Common myeloid progenitor, CD34-positive (primary cell): Measurements from ENCODE around the gene HUS1.

Source experiments
- CTCF ChIA-PET: fragments of 350-600 bp; sonication (Branson Sonifier 250); formaldehyde crosslinking; loops from one replicate; lab custom pipeline; 2021; ENCODE audit warnings: antibody characterized with exemption; lab: Charles Lee
- POLR2A ChIA-PET: fragments of 350-600 bp; sonication (Branson Sonifier 250); formaldehyde crosslinking; loops from one replicate; lab custom pipeline; 2021; ENCODE audit warnings: antibody characterized with exemption; lab: Charles Lee
- DNase-seq, 3 donors: peaks; one replicate each; pipeline versions ENCODE4 v3.0.0 to v3.0.0-alpha.2; 2013
- H3K27ac ChIP-seq, 2 experiments: 1 replicate in 1 of 2; 2 replicates in 1 of 2; pipeline ENCODE4 v1.7.0; 2013; ENCODE audit warnings: inconsistent platforms in 2 of 2, low read length in 2 of 2, mild to moderate bottlenecking in 2 of 2, low read depth in 1 of 2, moderate library complexity in 1 of 2; ENCODE audit not compliant: severe bottlenecking in 2 of 2, insufficient read depth in 1 of 2, poor library complexity in 1 of 2
- H3K27me3 ChIP-seq, 5 experiments: replicated peaks in 2 of 5; 1 replicate in 3 of 5; 2 replicates in 2 of 5; pipeline versions ENCODE4 v1.6.1 to v1.7.0; 2013; ENCODE audit warnings: low read length in 4 of 5, mild to moderate bottlenecking in 2 of 5, moderate library complexity in 2 of 5, inconsistent platforms in 1 of 5; ENCODE audit not compliant: insufficient read depth in 5 of 5, control insufficient read depth in 4 of 5
- H3K36me3 ChIP-seq, 4 experiments: 1 replicate in 2 of 4; 2 replicates in 2 of 4; pipeline versions ENCODE4 v1.6.1 to v1.7.0; 2013; ENCODE audit warnings: low read length in 3 of 4, control low read depth in 1 of 4, mild to moderate bottlenecking in 1 of 4; ENCODE audit not compliant: control insufficient read depth in 4 of 4, insufficient read depth in 4 of 4
- H3K4me1 ChIP-seq, 4 experiments: 1 replicate in 3 of 4; 2 replicates in 1 of 4; pipeline versions ENCODE4 v1.6.1 to v1.7.1; 2013; ENCODE audit warnings: low read length in 3 of 4, mild to moderate bottlenecking in 3 of 4, control low read depth in 1 of 4, inconsistent platforms in 1 of 4, moderate library complexity in 1 of 4; ENCODE audit not compliant: control insufficient read depth in 4 of 4, insufficient read depth in 4 of 4; ENCODE audit errors: control extremely low read depth in 1 of 4
- H3K4me3 ChIP-seq, 7 experiments: 1 replicate in 4 of 7; 2 replicates in 3 of 7; pipeline versions ENCODE4 v1.5.1 to v1.7.0; 2013; ENCODE audit warnings: mild to moderate bottlenecking in 7 of 7, low read length in 6 of 7, moderate library complexity in 6 of 7, inconsistent platforms in 2 of 7, low read depth in 2 of 7, control low read depth in 1 of 7; ENCODE audit not compliant: insufficient read depth in 4 of 7, control insufficient read depth in 1 of 7; ENCODE audit errors: extremely low read depth in 1 of 7
- H3K9me3 ChIP-seq, 5 experiments: 1 replicate in 4 of 5; 2 replicates in 1 of 5; pipeline versions ENCODE4 v1.6.1 to v1.7.1; 2013; ENCODE audit warnings: low read length in 4 of 5, mild to moderate bottlenecking in 2 of 5, inconsistent platforms in 1 of 5, low read depth in 1 of 5, moderate library complexity in 1 of 5; ENCODE audit not compliant: control insufficient read depth in 4 of 5, insufficient read depth in 2 of 5; ENCODE audit errors: control extremely low read depth in 1 of 5
- WGBS: methylation state at CpG from one replicate; pipeline ENCODE4 v1.1.5; 2013; ENCODE audit not compliant: insufficient coverage; 5-methylcytosine and 5-hydroxymethylcytosine counted together

HUS1 gene

DNA sequence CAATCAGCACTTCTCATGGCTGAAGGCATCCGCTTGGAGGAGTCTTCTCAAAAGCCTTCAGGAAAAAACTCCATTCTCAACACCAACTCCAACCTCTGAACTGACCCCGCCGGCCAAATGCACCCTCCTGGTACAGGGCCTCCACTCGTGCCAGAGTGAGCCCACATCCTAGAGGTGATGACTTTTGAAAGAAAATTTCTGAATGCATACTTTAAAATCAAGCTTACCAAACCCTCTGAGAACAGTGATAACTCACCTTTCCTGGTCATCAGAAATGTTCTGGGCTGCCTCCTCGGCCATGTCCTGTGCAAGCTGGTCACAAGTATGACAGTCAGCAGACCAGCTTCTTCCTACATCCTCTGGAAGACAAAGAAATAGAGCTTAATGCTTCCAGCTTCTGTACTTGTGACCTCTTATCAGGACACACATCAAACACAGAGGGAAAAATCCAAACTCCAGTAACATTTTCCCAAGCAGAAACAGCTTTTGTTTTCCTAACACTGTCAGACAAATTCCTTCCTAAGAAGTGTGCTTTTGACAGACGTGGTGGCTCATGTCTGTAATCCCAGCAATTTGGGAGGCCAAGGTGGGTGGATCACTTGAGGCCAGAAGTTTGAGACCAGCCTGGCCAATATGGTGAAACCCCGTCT lies 31.1 kb downstream of the HUS1 start, which contains the start of gene PKD1L1:
TSS of gene PKD1L1 (minus strand) at position 326 of the 650 bp plus-strand sequence. CDS start at position 300, 26 bp downstream.
- CTCF ChIA-PET, result interaction anchor here (0.9 to 10.2 kb wide), 6 partner anchors 14 to 682 kb away, joined by 3 to 116 read pairs (median 3); no protein-coding TSS in a partner anchor
- no peak for DNase-seq
- Histone ChIP-seq H3K9me3 (no peaks in the 10 kb centered on the region), H3K4me1 (no peaks in the 10 kb centered on the region), H3K36me3 (no peaks in the 10 kb centered on the region), H3K27ac (no peak within 1 kb of the TSS), H3K4me3 (no peak within 1 kb of the TSS), H3K27me3 (no peaks in the 10 kb centered on the region)
- POLR2A ChIA-PET, result no interaction called here
- WGBS, result 94% methylated on average over 3 of the region's 7 CpGs

DNA sequence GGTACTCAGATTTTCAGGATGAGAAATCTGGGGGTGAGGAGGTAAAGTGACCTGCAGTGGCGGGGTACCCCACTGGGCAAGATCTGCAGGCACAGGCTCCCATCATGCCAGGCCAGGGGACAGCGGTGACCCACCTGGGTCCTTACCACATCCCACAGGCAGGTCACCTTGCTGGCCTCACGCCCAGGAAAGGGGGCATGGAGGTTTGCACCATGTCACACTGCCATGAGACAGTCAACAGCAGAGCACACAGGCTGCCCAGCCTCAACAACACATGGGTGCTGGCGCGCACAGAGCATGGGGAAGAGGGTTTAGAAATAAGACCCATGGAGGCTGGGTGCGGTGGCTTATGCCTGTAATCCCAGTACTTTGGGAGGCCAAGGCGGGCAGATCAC lies 32.1 kb downstream of the HUS1 start:
- Histone ChIP-seq H3K36me3 (no peaks in the 10 kb centered on the region), H3K27me3 (no peaks in the 10 kb centered on the region), H3K4me1 (no peaks in the 10 kb centered on the region), H3K27ac (no peak overlapping the region), H3K9me3 (no peaks in the 10 kb centered on the region), H3K4me3 (no peak overlapping the region)
- ChIA-PET POLR2A (no interaction called here), CTCF (interaction anchor here (1.2 to 10.2 kb wide), 3 partner anchors 141 to 681 kb away, joined by 3 to 116 read pairs (median 3); no protein-coding TSS in a partner anchor)
- no peak for DNase-seq
- WGBS, result 83% methylated on average over 3 of the region's 7 CpGs

DNA sequence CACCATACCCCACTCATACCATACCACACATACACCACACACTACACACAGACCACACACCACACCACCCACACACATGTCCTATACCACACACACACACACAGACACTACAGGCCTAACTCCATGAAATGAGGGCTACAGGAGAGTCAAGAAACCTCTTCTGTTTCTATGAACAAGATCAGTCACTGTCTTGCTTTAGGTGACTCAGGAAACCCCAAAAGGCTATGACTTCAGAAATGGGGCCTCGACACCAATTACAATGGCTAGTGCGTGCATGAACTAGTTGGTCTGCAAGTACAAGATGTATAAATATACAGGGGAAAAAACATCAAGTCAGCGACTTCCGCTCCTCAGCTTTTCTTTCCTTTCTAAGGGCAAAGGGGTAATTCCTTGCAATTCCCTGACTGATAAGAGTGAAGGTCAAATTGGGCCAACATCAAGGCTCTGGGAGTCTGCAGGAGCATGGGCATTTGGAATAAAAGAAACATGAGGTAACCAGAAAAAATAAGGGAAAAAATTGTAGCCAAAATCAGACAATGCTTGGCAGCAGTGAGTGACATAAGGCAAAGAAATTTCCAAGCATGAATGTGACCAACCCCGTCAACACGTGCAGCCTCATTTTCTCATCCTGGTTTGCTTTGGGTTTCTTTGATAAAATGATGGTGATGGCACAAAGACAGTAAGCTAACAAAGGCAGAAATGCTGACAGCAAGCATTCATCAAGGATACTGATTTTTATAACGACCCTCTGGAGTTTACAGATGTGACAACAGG lies 32.6 kb downstream of the HUS1 start:
- H3K9me3 ChIP-seq, result no peaks in the 10 kb centered on the region
- no peaks in the 10 kb centered on the region for H3K4me1 ChIP-seq
- ChIA-PET CTCF (interaction anchor here (1.2 to 10.2 kb wide), 2 partner anchors 160 to 681 kb away, joined by 3 to 116 read pairs; no protein-coding TSS in a partner anchor), POLR2A (no interaction called here)
- DNase-seq, result no peak
- H3K4me3 ChIP-seq, result no peak overlapping the region
- H3K27ac ChIP-seq, result no peak overlapping the region
- WGBS, result 97% methylated on average over 7 of the region's 7 CpGs
- H3K36me3 ChIP-seq, result no peaks in the 10 kb centered on the region
- no peaks in the 10 kb centered on the region for H3K27me3 ChIP-seq

- CTCF ChIA-PET, result interaction anchor here (0.7 to 10.2 kb wide), 26 partner anchors 8 to 679 kb away, joined by 3 to 116 read pairs (median 4); no protein-coding TSS in a partner anchor
- DNase-seq, result peak; percentile 51 to 78 (median 67)
- H3K9me3 ChIP-seq, result no peaks in the 10 kb centered on the region
- POLR2A ChIA-PET, result no interaction called here
- no peaks in the 10 kb centered on the region for H3K27me3 ChIP-seq
- H3K27ac ChIP-seq, result no peak overlapping the region
- no peak overlapping the region for H3K4me3 ChIP-seq
- WGBS, result 58% methylated on average over 6 of the region's 8 CpGs
- H3K4me1 ChIP-seq, result no peaks in the 10 kb centered on the region
- H3K36me3 ChIP-seq, result no peaks in the 10 kb centered on the region
Measured at GRCh38 chr7:47945261-47946015, 34.0 kb downstream of the HUS1 start.

- no peak for DNase-seq
- H3K9me3 ChIP-seq, result no peaks in the 10 kb centered on the region
- ChIA-PET POLR2A (no interaction called here), CTCF (interaction anchor here (0.6 to 10.2 kb wide), 34 partner anchors 9 to 931 kb away, joined by 3 to 116 read pairs (median 4); no protein-coding TSS in a partner anchor)
- H3K4me1 ChIP-seq, result no peaks in the 10 kb centered on the region
- H3K27ac ChIP-seq, result no peak overlapping the region
- no peaks in the 10 kb centered on the region for H3K36me3 ChIP-seq
- no peak overlapping the region for H3K4me3 ChIP-seq
- WGBS, result 91% methylated on average over 12 of the region's 12 CpGs
- no peaks in the 10 kb centered on the region for H3K27me3 ChIP-seq
Measured at GRCh38 chr7:47944536-47945260, 34.7 kb downstream of the HUS1 start.

GRCh38 chr7:47943676-47944474 lies 35.5 kb downstream of the HUS1 start:
- 90% methylated on average over 6 of the region's 8 CpGs for WGBS
- H3K9me3 ChIP-seq, result no peaks in the 10 kb centered on the region
- no peak for DNase-seq
- H3K4me3 ChIP-seq, result no peak overlapping the region
- CTCF ChIA-PET, result interaction anchor here (0.7 to 10.2 kb wide), 23 partner anchors 9 to 678 kb away, joined by 3 to 116 read pairs (median 5); no protein-coding TSS in a partner anchor
- no peaks in the 10 kb centered on the region for H3K27me3 ChIP-seq
- no peaks in the 10 kb centered on the region for H3K4me1 ChIP-seq
- POLR2A ChIA-PET, result no interaction called here
- H3K36me3 ChIP-seq, result no peaks in the 10 kb centered on the region
- H3K27ac ChIP-seq, result no peak overlapping the region
